Measurements from ENCODE around the gene ERFL. TPM values are rescaled to one million over a fixed set of nuclear protein-coding genes. Genes with fewer than 3 reads are reported as not detected.

The ERFL gene
- total and polyA plus RNA-seq, 2 of the 8 experiments (the other 6 are each of a cell fraction or from before 2014, with no cell fraction given) = 0.12 TPM; not detected in 1

- TF ChIP-seq CHD7 (IDR thresholded peaks at IDR 0.05; ENCODE audit: insufficient replicate concordance, low read length) (no peak), SP2 (IDR thresholded peaks at IDR 0.05; ENCODE audit: low read length) (no peak), RNF2 (IDR thresholded peaks at IDR 0.05; ENCODE audit: borderline replicate concordance, low read depth, low read length, missing control alignments, poor library complexity, severe bottlenecking) (no peak), MAX (IDR thresholded peaks at IDR 0.05) (no peak), TEAD4 (IDR thresholded peaks at IDR 0.05; ENCODE audit: low read depth, low read length) (no peak)
These were observed 10.6 kb downstream of the ERFL start (continued) for GRCh38 chr19:41917676-41918075.

Measured in H1 (cell line).